AG04449 (cell line): Measurements from ENCODE around the gene WNT6.

Experiments
- CTCF ChIA-PET: fragments of 350-600 bp; formaldehyde crosslinking; extraction: SDS; loops from one replicate; lab custom pipeline; 2021; ENCODE audit warnings: antibody characterized with exemption; lab: Yijun Ruan, JAX
- POLR2A ChIA-PET: fragments of 400-600, 350-600 bp; formaldehyde crosslinking; extraction: SDS; loops from one replicate; lab custom pipeline; 2020; ENCODE audit warnings: antibody characterized with exemption, inconsistent platforms; lab: Yijun Ruan, JAX
- DNase-seq: peaks from one replicate; pipeline ENCODE4 v3.0.0-alpha.2; 2010; ENCODE audit warnings: low read depth, low spot score
- H3K4me3 ChIP-seq: 2 replicates; pipeline ENCODE4 v1.5.1; 2011; ENCODE audit warnings: low read depth, mild to moderate bottlenecking, control low read depth, low read length
- TF ChIP-seq, protein P1 (sequence below): IDR thresholded peaks from one replicate; pipeline ENCODE4 v1.5.1; 2011; ENCODE audit warnings: mild to moderate bottlenecking, moderate library complexity, low read length, control low read depth, inconsistent platforms; ENCODE audit not compliant: insufficient read depth; ENCODE audit errors: missing control alignments

WNT6 gene

DNA sequence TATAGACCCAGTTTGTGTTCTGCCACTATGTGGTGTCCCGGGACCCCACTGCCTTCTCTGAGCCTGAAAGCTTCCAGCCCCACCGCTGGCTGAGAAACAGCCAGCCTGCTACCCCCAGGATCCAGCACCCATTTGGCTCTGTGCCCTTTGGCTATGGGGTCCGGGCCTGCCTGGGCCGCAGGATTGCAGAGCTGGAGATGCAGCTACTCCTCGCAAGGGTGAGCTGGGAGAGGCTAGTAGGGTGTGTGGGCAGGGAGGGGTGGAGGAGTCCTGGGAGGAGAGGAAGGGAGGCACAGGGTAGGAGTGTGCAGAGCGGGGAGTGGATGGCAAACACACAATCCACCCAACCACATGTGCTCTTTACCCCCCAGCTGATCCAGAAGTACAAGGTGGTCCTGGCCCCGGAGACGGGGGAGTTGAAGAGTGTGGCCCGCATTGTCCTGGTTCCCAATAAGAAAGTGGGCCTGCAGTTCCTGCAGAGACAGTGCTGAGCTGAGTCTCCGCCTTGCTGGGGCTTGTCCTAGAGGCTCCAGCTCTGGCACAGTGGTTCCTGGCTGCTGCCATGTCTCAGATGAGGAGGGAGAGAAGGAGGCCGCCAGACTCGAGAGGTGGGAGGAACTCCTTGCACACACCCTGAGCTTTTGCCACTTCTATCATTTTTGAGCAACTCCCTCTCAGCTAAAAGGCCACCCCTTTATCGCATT lies 44.9 kb upstream of the WNT6 start:
- no peak for DNase-seq
- ChIA-PET CTCF (interaction anchor here (0.6 to 2.5 kb wide), 2 partner anchors 8 to 33 kb away, joined by 3 to 13 read pairs; no protein-coding TSS in a partner anchor), POLR2A (no interaction called here)
- H3K4me3 ChIP-seq: no peak overlapping the region
- TF ChIP-seq, protein P1, sequence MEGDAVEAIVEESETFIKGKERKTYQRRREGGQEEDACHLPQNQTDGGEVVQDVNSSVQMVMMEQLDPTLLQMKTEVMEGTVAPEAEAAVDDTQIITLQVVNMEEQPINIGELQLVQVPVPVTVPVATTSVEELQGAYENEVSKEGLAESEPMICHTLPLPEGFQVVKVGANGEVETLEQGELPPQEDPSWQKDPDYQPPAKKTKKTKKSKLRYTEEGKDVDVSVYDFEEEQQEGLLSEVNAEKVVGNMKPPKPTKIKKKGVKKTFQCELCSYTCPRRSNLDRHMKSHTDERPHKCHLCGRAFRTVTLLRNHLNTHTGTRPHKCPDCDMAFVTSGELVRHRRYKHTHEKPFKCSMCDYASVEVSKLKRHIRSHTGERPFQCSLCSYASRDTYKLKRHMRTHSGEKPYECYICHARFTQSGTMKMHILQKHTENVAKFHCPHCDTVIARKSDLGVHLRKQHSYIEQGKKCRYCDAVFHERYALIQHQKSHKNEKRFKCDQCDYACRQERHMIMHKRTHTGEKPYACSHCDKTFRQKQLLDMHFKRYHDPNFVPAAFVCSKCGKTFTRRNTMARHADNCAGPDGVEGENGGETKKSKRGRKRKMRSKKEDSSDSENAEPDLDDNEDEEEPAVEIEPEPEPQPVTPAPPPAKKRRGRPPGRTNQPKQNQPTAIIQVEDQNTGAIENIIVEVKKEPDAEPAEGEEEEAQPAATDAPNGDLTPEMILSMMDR: no peak

- ChIA-PET POLR2A (no interaction called here), CTCF (interaction anchor here (0.6 to 2.5 kb wide), 2 partner anchors 9 to 33 kb away, joined by 3 to 13 read pairs; no protein-coding TSS in a partner anchor)
- no peak overlapping the region for H3K4me3 ChIP-seq
- no peak for DNase-seq
- TF ChIP-seq, protein P1: no peak
Measured at GRCh38 chr2:218815244-218815637, 44.4 kb upstream of the WNT6 start.

DNA sequence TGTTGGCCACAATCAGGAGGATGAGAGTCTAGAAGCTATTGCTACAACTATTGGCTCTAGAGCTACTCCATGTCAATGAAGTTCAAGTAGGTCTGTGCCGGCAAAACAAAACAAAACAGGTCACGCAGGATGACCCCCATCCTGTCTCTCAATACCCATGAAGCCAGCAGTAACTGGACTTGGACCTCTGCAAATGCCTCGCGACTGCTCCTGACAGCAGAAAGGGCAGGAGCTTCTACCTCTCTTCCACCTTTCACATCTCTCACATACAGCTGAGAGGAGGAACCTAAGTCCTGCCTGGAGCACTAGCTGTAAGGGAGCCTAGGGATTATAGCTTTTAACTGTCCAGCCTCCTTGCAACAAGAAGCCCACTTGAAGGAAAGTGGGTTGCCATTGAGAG lies 44.0 kb upstream of the WNT6 start:
- POLR2A ChIA-PET: no interaction called here
- DNase-seq: no peak
- CTCF ChIA-PET: interaction anchor here (0.9 to 2.5 kb wide), 3 partner anchors 32 to 257 kb away, joined by 3 to 13 read pairs (median 4); partner anchors contain the start of genes BCS1L and ZNF142
- H3K4me3 ChIP-seq: no peak overlapping the region
- TF ChIP-seq, protein P1: no peak

DNA sequence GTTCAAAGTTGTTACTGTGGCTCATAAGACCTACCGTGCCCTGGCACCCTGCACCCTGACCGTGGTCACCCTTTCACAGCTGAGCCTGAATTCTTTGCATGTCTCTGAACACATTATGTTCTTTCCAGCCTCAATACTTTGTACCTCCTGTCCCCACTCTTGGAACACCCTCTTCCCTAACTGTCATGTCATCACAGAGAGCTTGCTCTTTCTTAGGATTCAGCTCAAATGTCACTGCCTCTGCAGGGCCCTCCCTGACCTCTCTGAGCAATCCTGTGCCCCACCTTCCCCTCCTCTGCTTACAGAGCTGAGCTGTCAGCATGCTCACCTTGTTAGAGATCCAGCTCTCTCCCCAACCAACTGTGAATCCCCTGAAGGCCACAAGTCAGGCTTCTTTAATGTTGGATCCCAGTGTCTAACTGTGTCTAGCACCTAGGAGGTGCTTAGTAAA lies 43.0 kb upstream of the WNT6 start:
- TF ChIP-seq, protein P1: no peak
- POLR2A ChIA-PET: no interaction called here
- DNase-seq: no peak
- CTCF ChIA-PET: interaction anchor here (0.9 to 2.5 kb wide), 4 partner anchors 31 to 256 kb away, joined by 3 to 13 read pairs (median 4); partner anchors contain the start of genes BCS1L and ZNF142
- H3K4me3 ChIP-seq: no peak overlapping the region

DNA sequence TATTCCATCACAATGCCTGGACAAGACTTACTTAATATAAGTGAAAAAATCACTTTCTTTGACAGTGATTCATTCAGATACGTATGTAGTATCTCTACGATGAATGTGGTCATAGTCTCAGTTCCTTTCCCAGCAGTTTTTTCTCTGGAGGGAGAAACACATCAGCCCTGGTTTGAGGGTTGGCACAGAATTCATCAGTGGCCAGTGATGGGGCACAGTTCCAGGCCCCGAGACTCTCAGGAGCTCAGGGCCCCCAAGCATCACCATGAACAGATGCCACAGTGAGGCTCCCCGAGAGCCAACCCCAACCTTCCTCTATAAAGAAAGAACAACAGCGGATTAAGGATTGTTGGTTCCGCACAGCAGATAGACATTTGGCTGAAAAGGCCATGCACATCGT lies 40.5 kb upstream of the WNT6 start:
- TF ChIP-seq, protein P1: no peak
- no peak for DNase-seq
- POLR2A ChIA-PET: no interaction called here
- H3K4me3 ChIP-seq: no peak overlapping the region
- CTCF ChIA-PET: no interaction called here

DNA sequence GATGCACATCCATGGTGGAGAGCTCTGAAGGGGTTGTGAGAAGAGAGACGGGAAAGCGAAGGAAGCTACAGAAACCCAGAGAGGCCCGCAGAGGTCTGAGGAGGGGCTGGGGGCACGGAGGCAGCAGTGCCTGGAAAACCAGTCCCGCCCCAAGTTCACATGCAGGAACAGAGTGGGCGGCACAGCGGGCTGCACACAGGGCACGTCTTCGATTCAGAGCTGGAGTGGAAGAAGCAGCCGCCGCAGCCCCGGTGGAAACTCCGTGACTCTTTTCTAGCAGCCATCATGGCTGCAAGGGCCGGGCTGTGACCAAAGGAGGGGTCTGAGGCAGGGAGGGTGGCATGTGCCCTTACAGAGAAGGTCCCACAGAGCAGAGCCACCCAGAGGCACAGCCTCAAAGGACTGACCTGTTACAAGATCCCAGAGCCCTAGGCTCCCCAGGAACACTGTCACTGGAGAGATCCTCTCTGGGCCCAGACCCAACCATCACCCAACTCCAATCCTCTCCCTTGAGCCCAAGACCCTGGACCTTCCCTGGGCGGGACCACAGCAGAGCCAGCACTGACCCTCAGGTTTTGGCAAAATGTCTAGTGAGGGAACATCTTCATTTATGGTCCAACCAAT lies 38.7 kb upstream of the WNT6 start:
- no peak overlapping the region for H3K4me3 ChIP-seq
- ChIA-PET CTCF (interaction anchor here (0.7 to 1.2 kb wide), 3 partner anchors 16 to 56 kb away, joined by 3 to 4 read pairs (median 3); no protein-coding TSS in a partner anchor), POLR2A (interaction anchor here (0.7 kb wide), 1 partner anchor 14 kb away, joined by 3 read pairs; no protein-coding TSS in a partner anchor)
- TF ChIP-seq, protein P1: no peak
- no peak for DNase-seq
